NCI-H146 (cell line): Measurements from ENCODE around the gene CDHR5.

Source experiments
- DNase-seq: peaks from one replicate; lab custom pipeline; 2025; lab: John Stamatoyannopoulos, UW

Gene CDHR5

DNA sequence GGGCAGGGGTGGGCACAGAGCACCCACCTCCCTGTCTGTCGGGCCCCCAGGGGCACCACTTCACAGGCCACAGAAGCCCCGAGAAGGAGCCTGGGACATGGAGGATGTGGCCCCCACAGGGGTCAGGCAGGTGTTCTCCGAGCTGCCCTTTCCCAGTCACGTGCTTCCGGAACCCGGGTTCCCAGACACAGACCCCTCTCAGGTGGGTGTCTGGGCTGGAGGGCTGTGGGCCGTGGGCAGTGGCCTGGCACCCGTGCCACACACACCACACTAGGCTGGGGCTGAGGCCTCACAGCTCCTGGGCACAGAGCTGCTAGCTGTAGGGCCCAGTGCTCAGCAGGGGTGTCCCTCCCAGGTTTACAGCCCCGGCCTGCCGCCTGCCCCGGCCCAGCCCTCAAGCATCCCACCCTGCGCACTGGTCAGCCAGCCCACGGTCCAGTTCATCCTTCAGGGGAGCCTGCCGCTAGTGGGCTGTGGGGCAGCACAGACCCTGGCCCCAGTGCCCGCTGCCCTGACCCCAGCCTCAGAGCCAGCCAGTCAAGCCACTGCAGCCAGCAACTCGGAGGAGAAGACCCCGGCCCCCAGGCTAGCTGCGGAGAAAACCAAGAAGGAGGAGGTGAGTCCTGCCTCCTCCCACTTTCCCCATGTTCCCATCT is 14.5 kb downstream of the CDHR5 start:
- no peak for DNase-seq

GRCh38 chr11:609341-609811 is 15.4 kb downstream of the CDHR5 start:
- DNase-seq: no peak

DNA sequence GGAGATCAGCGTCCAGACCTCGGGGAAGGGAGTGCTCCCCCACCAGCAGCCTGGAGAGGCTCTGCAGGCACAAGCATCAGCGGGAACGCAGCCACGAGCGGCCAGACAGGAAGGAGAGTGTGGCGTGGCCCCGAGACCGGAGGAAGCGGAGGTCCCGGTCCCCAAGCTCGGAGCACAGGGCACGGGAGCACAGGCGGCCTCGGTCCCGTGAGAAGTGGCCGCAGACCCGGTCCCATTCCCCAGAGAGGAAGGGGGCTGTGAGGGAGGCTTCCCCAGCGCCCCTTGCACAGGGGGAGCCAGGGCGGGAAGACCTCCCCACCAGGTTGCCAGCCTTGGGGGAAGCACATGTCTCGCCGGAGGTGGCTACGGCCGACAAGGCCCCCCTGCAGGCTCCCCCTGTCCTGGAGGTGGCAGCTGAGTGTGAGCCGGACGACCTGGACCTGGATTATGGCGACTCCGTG is 15.9 kb downstream of the CDHR5 start:
- DNase-seq: no peak

DNA sequence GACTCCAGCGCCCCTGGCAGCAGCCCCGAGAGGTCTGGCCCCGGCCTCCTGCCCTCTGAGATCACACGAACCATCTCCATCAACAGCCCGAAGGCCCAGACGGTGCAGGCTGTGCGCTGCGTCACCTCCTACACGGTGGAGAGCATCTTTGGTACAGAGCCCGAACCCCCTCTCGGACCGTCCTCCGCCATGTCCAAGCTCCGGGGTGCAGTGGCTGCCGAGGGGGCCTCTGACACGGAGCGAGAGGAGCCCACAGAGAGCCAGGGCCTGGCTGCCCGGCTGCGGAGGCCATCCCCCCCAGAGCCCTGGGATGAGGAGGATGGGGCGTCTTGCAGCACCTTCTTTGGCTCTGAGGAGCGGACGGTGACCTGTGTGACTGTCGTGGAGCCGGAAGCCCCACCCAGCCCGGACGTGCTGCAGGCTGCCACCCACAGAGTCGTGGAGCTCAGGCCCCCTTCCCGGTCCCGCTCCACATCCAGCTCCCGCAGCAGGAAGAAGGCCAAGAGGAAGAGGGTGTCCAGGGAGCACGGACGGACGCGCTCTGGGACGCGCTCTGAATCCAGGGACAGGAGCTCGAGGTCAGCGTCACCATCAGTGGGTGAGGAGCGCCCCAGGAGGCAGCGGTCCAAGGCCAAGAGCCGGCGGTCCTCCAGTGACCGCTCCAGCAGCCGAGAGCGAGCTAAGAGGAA is 16.6 kb downstream of the CDHR5 start:
- no peak for DNase-seq

DNA sequence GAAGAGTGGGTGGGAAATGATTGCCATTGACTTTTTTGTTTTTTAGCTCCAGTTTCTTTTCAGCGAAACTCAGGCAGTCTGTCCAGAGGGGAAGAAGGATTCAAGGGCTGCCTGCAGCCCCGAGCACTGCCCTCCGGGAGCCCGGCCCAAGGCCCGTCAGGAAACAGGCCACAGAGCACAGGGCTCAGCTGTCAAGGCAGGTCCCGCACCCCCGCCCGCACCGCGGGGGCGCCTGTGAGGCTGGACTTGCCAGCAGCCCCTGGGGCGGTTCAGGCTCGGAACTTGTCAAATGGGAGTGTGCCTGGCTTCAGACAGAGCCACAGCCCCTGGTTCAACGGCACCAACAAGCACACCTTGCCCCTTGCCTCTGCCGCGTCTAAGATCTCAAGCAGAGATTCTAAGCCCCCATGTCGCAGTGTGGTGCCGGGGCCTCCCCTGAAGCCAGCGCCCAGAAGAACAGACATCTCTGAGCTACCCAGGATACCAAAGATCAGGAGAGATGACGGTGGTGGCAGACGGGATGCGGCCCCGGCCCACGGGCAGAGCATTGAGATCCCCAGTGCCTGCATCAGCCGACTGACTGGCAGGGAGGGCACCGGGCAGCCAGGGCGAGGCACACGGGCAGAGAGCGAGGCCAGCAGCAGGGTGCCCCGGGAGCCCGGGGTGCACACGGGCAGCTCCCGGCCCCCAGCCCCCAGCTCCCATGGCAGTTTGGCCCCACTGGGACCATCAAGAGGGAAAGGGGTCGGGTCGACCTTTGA is 17.6 kb downstream of the CDHR5 start:
- no peak for DNase-seq

GRCh38 chr11:606245-606644 is 18.5 kb downstream of the CDHR5 start:
- no peak for DNase-seq

- no peak for DNase-seq
These were observed 19.2 kb downstream of the CDHR5 start for GRCh38 chr11:605286-606129.

DNA sequence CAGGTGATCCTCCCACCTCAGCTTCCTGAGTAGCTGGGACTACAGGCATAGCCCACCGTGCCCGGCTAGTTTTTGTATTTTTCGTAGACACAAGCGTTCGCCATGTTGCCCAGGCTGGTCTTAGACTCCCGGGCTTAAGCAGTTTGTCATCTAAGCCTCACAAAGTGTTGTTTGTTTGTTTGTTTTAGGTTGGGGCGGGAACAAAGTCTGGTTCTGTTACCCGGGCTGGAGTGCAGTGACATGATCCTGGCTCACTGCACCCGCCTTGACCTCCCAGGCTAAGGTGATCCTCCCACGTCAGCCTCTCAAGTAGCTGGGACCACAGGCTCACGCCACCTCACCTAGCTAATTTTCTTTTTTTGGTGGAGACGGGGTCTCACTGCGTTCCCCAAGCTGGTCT is 21.6 kb downstream of the CDHR5 start:
- DNase-seq: no peak

DNA sequence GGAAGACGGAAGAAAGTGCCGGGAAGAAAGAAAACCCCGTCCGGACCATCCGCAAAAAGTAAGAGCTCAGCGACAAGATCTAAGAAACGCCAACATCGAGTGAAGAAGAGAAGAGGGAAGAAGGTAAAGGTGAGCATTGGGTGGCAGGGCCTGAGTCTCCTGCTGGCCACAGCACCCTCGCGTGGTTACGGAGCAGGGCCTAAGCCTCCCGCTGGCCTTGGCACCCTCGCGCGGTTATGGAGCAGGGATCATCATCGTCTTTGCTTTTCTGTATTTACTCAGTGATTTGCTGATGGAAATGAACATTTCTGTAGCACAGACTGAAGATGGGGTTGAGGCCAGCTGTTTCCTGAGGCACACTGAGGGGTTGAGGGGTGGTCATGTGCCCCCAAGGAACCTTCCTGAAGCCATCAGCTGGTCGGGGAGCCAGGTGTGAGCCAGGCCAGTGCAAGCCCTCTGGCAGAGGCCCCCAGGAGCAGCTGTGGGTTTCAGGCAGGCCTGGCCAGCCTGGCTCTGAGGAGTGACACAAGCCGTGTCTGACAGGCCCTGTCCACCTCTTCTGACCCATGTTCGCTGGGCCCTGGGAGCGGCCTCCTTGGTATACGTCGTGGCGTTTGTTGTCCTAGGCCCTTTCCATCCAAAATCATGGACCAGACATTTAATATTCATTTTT is 23.0 kb downstream of the CDHR5 start:
- no peak for DNase-seq

- no peak for DNase-seq
These were observed 26.6 kb downstream of the CDHR5 start for GRCh38 chr11:598005-598680.

DNA sequence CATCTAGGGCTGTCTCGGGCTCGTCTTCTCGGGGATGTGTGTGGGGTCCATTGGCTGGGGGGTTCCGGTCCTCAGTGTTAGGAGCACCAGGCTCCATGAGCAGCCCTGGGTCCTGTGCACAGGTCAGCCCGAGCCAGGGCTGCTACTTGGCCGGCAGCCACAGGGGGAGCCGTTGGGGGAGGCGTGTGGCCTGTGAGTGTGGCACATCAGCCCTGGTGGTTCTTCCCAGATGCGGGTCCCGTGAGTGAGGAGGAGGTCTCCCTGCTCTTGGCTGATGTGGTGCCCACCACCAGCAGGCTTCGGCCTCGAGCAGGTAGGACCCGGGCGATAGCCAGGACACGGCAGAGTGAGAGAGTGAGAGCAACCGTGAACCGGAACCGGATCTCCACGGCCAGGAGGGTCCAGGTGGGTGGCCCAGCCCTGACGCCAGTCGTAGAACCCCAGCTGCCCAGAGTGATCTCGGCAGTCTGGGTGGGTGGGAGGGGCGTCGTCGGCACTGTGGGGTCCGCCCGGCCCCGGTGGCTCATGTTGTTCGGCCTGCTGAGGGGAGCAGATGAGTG is 27.5 kb downstream of the CDHR5 start:
- no peak for DNase-seq

DNA sequence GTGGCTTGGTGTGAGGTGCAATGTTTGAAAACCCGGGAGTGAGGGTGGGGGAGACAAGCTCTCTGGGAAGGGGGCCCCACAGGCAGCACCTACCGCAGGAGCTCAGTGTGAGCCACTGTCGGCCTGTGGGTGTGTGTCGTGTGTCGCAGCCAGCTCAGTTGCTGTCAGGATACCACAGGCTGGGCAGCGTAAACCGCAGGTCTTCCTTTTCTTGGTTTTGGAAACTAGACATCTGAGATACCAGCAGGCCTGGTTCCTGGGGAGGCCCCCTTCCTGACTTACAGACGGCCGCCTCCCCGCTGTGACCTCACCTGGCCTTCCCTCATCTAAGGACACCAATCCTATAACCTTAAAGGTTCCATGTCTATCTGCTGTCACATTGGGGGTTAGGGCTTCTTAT is 28.4 kb downstream of the CDHR5 start:
- no peak for DNase-seq

DNA sequence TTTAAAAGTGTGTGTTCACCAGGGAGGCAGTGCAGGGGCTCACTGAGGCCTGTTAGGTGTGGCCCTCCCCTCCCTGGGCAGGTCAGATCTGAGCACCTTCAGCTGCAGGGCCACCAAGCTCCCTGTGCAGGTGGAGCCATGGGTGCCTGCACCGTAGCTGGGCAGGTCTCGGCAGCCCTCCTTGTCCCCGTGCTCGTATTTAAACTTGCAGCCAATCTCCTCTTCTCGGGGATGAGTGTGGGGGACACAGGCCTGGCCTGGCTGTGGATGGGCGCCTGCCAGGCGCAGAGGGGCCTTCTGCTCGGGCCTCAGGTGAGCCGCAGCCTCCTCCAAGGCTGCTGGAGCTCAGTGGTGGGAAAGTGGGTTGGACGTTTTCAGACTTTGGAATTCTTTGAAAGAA is 29.4 kb downstream of the CDHR5 start:
- DNase-seq: no peak

GRCh38 chr11:593347-593746 is 31.4 kb downstream of the CDHR5 start:
- DNase-seq: no peak

DNA sequence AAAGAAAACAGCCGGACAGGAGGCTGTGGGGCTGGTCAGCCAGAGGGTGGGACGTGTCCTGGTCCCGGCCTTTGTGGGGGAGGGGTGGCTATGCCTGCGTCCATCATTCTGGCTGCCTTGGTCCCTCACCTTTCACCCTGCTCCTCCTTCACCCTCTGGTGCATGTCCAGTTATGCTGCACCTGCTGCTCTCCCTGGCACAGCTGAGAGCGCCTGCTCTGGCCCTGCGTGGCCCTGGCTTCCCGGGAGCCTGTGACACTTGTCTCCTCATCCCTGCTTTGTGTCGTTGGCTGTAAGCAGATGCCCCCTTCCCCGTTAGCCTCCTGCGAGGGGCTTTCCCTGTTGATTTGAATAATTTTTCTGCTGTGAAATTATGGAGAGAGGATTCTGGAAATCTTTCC is 31.8 kb downstream of the CDHR5 start:
- DNase-seq: no peak

GRCh38 chr11:592501-592900 is 32.3 kb downstream of the CDHR5 start:
- no peak for DNase-seq

DNA sequence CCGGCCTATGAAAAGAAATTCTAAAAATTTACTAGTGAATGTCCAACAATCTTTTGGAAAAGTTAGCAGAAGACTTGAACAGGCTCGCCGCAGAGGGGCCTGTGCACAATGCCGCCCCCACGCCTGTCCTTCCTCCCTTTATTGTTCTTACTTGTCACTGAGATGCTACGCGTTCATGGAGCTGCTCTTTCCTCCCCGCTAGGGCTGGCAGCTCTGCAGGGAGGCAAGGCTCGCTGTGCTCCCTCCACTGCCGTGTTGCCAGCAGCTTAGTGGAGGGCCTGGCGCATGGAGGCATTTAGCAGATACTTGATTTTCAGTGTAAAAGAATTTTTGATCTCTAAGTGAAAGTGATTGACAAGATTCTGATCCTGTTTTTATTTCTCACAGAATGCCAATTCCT is 33.8 kb downstream of the CDHR5 start:
- DNase-seq: no peak

- DNase-seq: no peak
These were observed 35.0 kb downstream of the CDHR5 start for GRCh38 chr11:589798-590197.

- no peak for DNase-seq
These were observed 36.8 kb downstream of the CDHR5 start for GRCh38 chr11:587978-588380.

GRCh38 chr11:587546-587945 is 37.2 kb downstream of the CDHR5 start:
- DNase-seq: no peak
